ENCODE results near the gene RASA4B.
"Not testable (repeated sequence)": the region's sequence is repeated elsewhere in the genome, so short reads cannot be mapped to it uniquely, and the experiment has no call there.

The RASA4B gene

GRCh38 chr7:102510575-102510974 lies 7.0 kb downstream of the RASA4B start:
- not testable (repeated sequence) for DNase-seq

- not testable (repeated sequence) for DNase-seq
Measured at GRCh38 chr7:102507410-102508088, 10.0 kb downstream of the RASA4B start.

- not testable (repeated sequence) for DNase-seq
Measured at GRCh38 chr7:102505298-102506185, 12.0 kb downstream of the RASA4B start.

GRCh38 chr7:102503141-102503540 lies 14.4 kb downstream of the RASA4B start:
- DNase-seq: not testable (repeated sequence)

- DNase-seq: not testable (repeated sequence)
Measured at GRCh38 chr7:102498321-102498720, 19.3 kb downstream of the RASA4B start.

- DNase-seq: not testable (repeated sequence)
Measured at GRCh38 chr7:102497308-102497707, 20.3 kb downstream of the RASA4B start.

- DNase-seq: not testable (repeated sequence)
Measured at GRCh38 chr7:102496861-102497260, 20.7 kb downstream of the RASA4B start.

- not testable (repeated sequence) for DNase-seq
Measured at GRCh38 chr7:102494473-102495149, 23.0 kb downstream of the RASA4B start.

GRCh38 chr7:102494026-102494425 lies 23.6 kb downstream of the RASA4B start:
- not testable (repeated sequence) for DNase-seq

- not testable (repeated sequence) for DNase-seq
Measured at GRCh38 chr7:102493220-102493935, 24.2 kb downstream of the RASA4B start.

- not testable (repeated sequence) for DNase-seq
Measured at GRCh38 chr7:102490529-102491075, 27.0 kb downstream of the RASA4B start.

GRCh38 chr7:102484317-102484716 lies 33.3 kb downstream of the RASA4B start:
- not testable (repeated sequence) for DNase-seq

- not testable (repeated sequence) for DNase-seq
Measured at GRCh38 chr7:102481962-102482361, 35.6 kb downstream of the RASA4B start.

- DNase-seq: not testable (repeated sequence)
Measured at GRCh38 chr7:102479982-102480637, 37.5 kb downstream of the RASA4B start.

GRCh38 chr7:102479209-102479584 lies 38.4 kb downstream of the RASA4B start:
- DNase-seq: not testable (repeated sequence)

- not testable (repeated sequence) for DNase-seq
Measured at GRCh38 chr7:102478314-102479208, 39.0 kb downstream of the RASA4B start, which contains the start of gene POLR2J. TSS of gene POLR2J (minus strand) at chr7:102478922. CDS start at chr7:102478860, 62 bp downstream.

GRCh38 chr7:102474736-102475435 lies 42.7 kb downstream of the RASA4B start:
- not testable (repeated sequence) for DNase-seq

- DNase-seq: not testable (repeated sequence)
Measured at GRCh38 chr7:102474116-102474515, 43.5 kb downstream of the RASA4B start.

- no peak for DNase-seq
Measured at GRCh38 chr7:102473271-102473991, 44.1 kb downstream of the RASA4B start.
